OCI-LY7 (cell line): ENCODE results near the gene MAML3. TPM values are rescaled to one million over a fixed set of nuclear protein-coding genes. Genes with fewer than 3 reads are reported as not detected.

ENCODE experiments used
- BruUV-seq: library from RNA; stranded (reverse); fragments of 400-500 nt; replicated peaks from 2 replicates; lab custom pipeline; 2021; lab: Mats Ljungman, UMichigan
- CTCF ChIA-PET: fragments of 300-600 bp; sonication (Branson Sonifier 250); formaldehyde crosslinking; loops from one replicate; lab custom pipeline; 2022; ENCODE audit warnings: antibody characterized with exemption; ENCODE audit not compliant: unreplicated experiment; lab: Charles Lee
- POLR2A ChIA-PET: fragments of 300-600 bp; sonication (Branson Sonifier 250); formaldehyde crosslinking; loops from one replicate; lab custom pipeline; 2022; ENCODE audit warnings: antibody characterized with exemption; lab: Charles Lee
- DNase-seq: peaks from one replicate; pipeline ENCODE4 v3.0.0-alpha.2; 2015; ENCODE audit warnings: low spot score
- H2AFZ ChIP-seq: fragments of 200-600 bp; sonication (generic), shearing (Covaris generic); 2 replicates; pipeline ENCODE4 v1.6.1; 2014; ENCODE audit warnings: mild to moderate bottlenecking, antibody characterized with exemption, low read length, moderate library complexity
- H3K27ac ChIP-seq: fragments of 200-600 bp; sonication (generic); 2 replicates; pipeline ENCODE4 v1.5.1; 2014; ENCODE audit warnings: mixed run types, low read depth, mild to moderate bottlenecking, moderate library complexity, low read length, inconsistent platforms; ENCODE audit not compliant: poor library complexity, severe bottlenecking
- H3K36me3 ChIP-seq: fragments of 200-600 bp; sonication (generic); 2 replicates; pipeline ENCODE4 v1.6.1; 2014; ENCODE audit warnings: mild to moderate bottlenecking, antibody characterized with exemption, low read length, moderate library complexity, mixed read lengths; ENCODE audit not compliant: insufficient read depth
- H3K4me1 ChIP-seq: fragments of 200-600 bp; sonication (generic); 2 replicates; pipeline ENCODE4 v1.5.1; 2014; ENCODE audit warnings: mild to moderate bottlenecking, low read length; ENCODE audit not compliant: insufficient read depth, poor library complexity, severe bottlenecking
- H3K4me2 ChIP-seq: fragments of 200-600 bp; sonication (generic); 2 replicates; pipeline ENCODE4 v1.6.1; 2014; ENCODE audit warnings: mild to moderate bottlenecking, low read length
- H3K4me3 ChIP-seq: fragments of 200-600 bp; sonication (generic); 2 replicates; pipeline ENCODE4 v1.5.1; 2014; ENCODE audit warnings: mild to moderate bottlenecking, low read depth, low read length; ENCODE audit not compliant: poor library complexity, severe bottlenecking
- H3K79me2 ChIP-seq: fragments of 200-600 bp; sonication (generic); 2 replicates; pipeline ENCODE4 v1.6.1; 2016; ENCODE audit warnings: low read depth, mild to moderate bottlenecking, low read length, moderate library complexity, mixed read lengths; ENCODE audit not compliant: insufficient read depth
- H3K9me2 ChIP-seq: fragments of 200-600 bp; sonication (generic); 2 replicates; pipeline ENCODE4 v1.6.1; 2016; ENCODE audit warnings: mild to moderate bottlenecking, low read length, mixed read lengths; ENCODE audit not compliant: insufficient read depth
- H3K9me3 ChIP-seq: fragments of 200-600 bp; sonication (generic); 2 replicates; pipeline ENCODE4 v1.6.1; 2014; ENCODE audit warnings: mild to moderate bottlenecking, mixed run types, low read length, mixed read lengths
- H4K20me1 ChIP-seq: fragments of 200-600 bp; sonication (generic); 2 replicates; pipeline ENCODE4 v1.6.1; 2014; ENCODE audit warnings: mild to moderate bottlenecking, antibody characterized with exemption, low read length, moderate library complexity, mixed read lengths; ENCODE audit not compliant: insufficient read depth
- EZH2phosphoT487 ChIP-seq: fragments of 200-600 bp; sonication (generic); IDR thresholded peaks from 2 replicates; pipeline ENCODE4 v1.6.1; 2018; ENCODE audit warnings: low read depth, borderline replicate concordance, mild to moderate bottlenecking, mixed run types, antibody characterized with exemption, low read length, moderate library complexity, mixed read lengths
- intact Hi-C: fragments of 100-400 bp; cut with micrococcal nuclease; formaldehyde crosslinking; loops from one replicate; pipeline ENCODE4 v1.10.0; 2022; ENCODE audit not compliant: unreplicated experiment
- total RNA-seq, 2 experiments: library from RNA; depleted of rRNA in 1 of 2; stranded (reverse); fragments of >200 nt in 1 of 2; shearing (Covaris generic) in 1 of 2; gene quantifications; 2 replicates each; pipeline ENCODE4 v1.2.3, GENCODE V29; 2014 to 2022
- TF ChIP-seq, protein P1 (sequence below): fragments of 200-600 bp; sonication (generic); conservative IDR thresholded peaks from 2 replicates; pipeline ENCODE4 v1.5.1; 2014; ENCODE audit warnings: mild to moderate bottlenecking, antibody characterized with exemption, low read length, moderate library complexity, mixed read lengths

Gene MAML3
- total RNA-seq, 2 experiments from 2014 or later: 0.80 to 1.2 TPM

DNA sequence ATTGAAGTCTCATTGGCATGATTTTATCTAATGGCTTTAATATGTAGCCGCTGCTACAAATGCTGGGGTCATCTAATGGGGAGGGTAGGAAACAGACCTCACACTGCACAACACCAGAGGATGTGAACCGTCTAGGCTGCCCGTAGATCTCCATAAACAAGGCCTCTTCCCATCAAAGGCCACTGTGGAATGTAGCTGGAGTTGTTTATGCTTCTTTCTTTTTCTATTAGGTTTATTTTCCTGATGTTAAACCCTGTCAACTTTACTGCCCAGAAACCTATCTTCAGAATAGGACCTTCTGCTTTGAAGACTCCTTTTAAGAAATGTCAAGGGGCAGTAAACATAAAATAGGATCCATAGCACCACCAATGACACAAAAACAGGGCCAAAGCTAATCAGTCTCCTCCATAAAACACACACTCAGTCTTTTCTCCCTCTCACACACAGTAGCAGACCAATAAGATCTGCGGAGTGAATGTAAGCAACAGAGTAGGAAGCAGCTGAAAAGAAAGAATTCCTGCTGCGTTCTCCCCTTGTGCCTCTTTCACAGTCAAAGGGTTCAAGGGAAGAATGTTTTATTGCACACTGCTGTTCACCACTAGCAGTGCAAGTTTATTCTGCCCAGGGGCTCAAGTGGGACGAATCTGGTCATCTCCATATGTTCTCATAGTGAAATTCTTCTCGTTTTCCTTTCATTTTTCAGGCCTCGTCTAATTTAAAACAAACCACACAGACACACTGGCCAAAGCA lies 72.2 kb downstream of the MAML3 start:
- CTCF ChIA-PET: no interaction called here
- H4K20me1 ChIP-seq: no peaks in the 10 kb centered on the region
- TF ChIP-seq EZH2phosphoT487: no peak
- TF ChIP-seq, protein P1, sequence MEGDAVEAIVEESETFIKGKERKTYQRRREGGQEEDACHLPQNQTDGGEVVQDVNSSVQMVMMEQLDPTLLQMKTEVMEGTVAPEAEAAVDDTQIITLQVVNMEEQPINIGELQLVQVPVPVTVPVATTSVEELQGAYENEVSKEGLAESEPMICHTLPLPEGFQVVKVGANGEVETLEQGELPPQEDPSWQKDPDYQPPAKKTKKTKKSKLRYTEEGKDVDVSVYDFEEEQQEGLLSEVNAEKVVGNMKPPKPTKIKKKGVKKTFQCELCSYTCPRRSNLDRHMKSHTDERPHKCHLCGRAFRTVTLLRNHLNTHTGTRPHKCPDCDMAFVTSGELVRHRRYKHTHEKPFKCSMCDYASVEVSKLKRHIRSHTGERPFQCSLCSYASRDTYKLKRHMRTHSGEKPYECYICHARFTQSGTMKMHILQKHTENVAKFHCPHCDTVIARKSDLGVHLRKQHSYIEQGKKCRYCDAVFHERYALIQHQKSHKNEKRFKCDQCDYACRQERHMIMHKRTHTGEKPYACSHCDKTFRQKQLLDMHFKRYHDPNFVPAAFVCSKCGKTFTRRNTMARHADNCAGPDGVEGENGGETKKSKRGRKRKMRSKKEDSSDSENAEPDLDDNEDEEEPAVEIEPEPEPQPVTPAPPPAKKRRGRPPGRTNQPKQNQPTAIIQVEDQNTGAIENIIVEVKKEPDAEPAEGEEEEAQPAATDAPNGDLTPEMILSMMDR: no peak
- H3K9me3 ChIP-seq: no peaks in the 10 kb centered on the region
- no peak overlapping the region for H3K27ac ChIP-seq
- BruUV-seq: no TSS peak
- POLR2A ChIA-PET: no interaction called here
- DNase-seq: no peak
- no peaks in the 10 kb centered on the region for H3K36me3 ChIP-seq
- H3K9me2 ChIP-seq: no peaks in the 10 kb centered on the region
- no peaks in the 10 kb centered on the region for H3K79me2 ChIP-seq
- no peaks in the 10 kb centered on the region for H3K4me1 ChIP-seq
- H3K4me3 ChIP-seq: no peak overlapping the region
- H3K4me2 ChIP-seq: no peak overlapping the region
- no peak overlapping the region for H2AFZ ChIP-seq
- intact Hi-C loops: no loop called here

DNA sequence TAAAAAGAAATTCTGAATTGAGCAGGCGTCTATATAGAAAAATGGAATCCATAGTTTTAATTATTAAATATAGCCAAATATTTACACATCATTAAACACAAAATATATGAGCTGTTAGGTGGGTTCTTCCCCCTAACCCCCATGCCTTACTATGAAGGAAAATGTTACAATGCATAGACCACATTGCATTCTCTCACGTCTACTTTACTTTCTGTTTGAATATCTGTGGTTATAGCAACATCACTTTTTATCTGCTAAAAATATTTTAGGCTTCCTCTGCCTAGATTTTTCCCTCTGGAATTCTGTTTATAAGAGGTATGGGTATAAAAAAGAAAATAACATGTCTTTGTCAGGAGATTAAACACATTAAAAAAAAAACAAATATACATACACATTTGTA lies 73.1 kb downstream of the MAML3 start:
- H3K27ac ChIP-seq: no peak overlapping the region
- BruUV-seq: no TSS peak
- CTCF ChIA-PET: no interaction called here
- H3K79me2 ChIP-seq: no peaks in the 10 kb centered on the region
- H3K9me3 ChIP-seq: no peaks in the 10 kb centered on the region
- intact Hi-C loops: no loop called here
- no peak overlapping the region for H3K4me3 ChIP-seq
- POLR2A ChIA-PET: no interaction called here
- H3K9me2 ChIP-seq: no peaks in the 10 kb centered on the region
- H3K36me3 ChIP-seq: no peaks in the 10 kb centered on the region
- no peaks in the 10 kb centered on the region for H4K20me1 ChIP-seq
- H3K4me2 ChIP-seq: no peak overlapping the region
- DNase-seq: no peak
- H2AFZ ChIP-seq: no peak overlapping the region
- no peaks in the 10 kb centered on the region for H3K4me1 ChIP-seq
- no peak for TF ChIP-seq EZH2phosphoT487
- TF ChIP-seq, protein P1: no peak

DNA sequence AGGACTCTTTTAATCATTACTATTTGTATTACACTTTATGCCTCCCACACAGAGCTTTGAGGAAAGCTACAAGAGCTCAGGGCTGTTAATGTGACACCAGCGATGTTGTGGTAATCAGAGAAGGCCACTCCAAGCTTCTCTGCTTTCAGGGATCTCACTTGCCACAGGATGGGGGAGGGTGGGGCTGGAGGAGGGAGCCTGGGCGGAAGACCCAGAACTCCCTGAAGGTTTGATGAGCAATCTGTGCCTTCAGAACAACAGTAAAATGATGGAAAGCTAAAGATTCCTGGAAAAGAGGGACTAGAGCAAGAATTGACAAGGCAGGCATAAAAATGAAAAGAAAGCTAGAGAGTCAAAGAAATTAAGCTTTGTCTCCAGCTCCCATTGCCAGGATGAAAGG lies 75.6 kb downstream of the MAML3 start:
- no TSS peak for BruUV-seq
- no peaks in the 10 kb centered on the region for H3K9me3 ChIP-seq
- DNase-seq: no peak
- no peaks in the 10 kb centered on the region for H3K79me2 ChIP-seq
- H2AFZ ChIP-seq: no peak overlapping the region
- H3K4me3 ChIP-seq: no peak overlapping the region
- no peaks in the 10 kb centered on the region for H3K36me3 ChIP-seq
- H3K9me2 ChIP-seq: no peaks in the 10 kb centered on the region
- no peak overlapping the region for H3K27ac ChIP-seq
- H3K4me1 ChIP-seq: no peaks in the 10 kb centered on the region
- no peaks in the 10 kb centered on the region for H4K20me1 ChIP-seq
- ChIA-PET POLR2A (interaction anchor here (0.6 to 0.9 kb wide), 2 partner anchors 11 to 176 kb away, joined by 3 to 7 read pairs; no protein-coding TSS in a partner anchor), CTCF (no interaction called here)
- no peak overlapping the region for H3K4me2 ChIP-seq
- intact Hi-C loops: no loop called here
- TF ChIP-seq, protein P1: no peak
- no peak for TF ChIP-seq EZH2phosphoT487
